ENCODE results near the gene SPAG9. TPM values are rescaled to one million over a fixed set of nuclear protein-coding genes. Genes with fewer than 3 reads are reported as not detected.

SPAG9 gene
- total RNA-seq, 1 experiment from 2014 or later = 77.6 TPM

- TF ChIP-seq FOSL1 (IDR thresholded peaks at IDR 0.05; ENCODE audit: low read depth) = no peak
- TF ChIP-seq ZFX (IDR thresholded peaks at IDR 0.05) = peak; percentile 96
- peak; percentile 46 for TF ChIP-seq POLR2A (IDR thresholded peaks at IDR 0.05; ENCODE audit: borderline replicate concordance, extremely low read depth, insufficient read depth, insufficient read length)
- no peak for TF ChIP-seq EGR1 (IDR thresholded peaks at IDR 0.05; ENCODE audit: low read depth)
- TF ChIP-seq YY1 (IDR thresholded peaks at IDR 0.05; ENCODE audit: extremely low read depth, insufficient replicate concordance, low read depth, low read length) = no peak
Measured at GRCh38 chr17:51166198-51166986, 45.7 kb upstream of the SPAG9 start, which contains the start of gene NME2 (continued).

- Histone ChIP-seq H3K9ac (ENCODE audit: low read length) (peak overlapping the region; percentile 99), H3K27ac (ENCODE audit: low read depth, low read length) (peak overlapping the region; percentile 96), H3K4me2 (ENCODE audit: low read length) (peak overlapping the region; percentile 94), H4K20me1 (ENCODE audit: insufficient read depth) (peaks cover 18% of the 10 kb centered on the region; the same call in 1 of the 2 replicates), H3K9me2 (ENCODE audit: insufficient read depth) (no peaks in the 10 kb centered on the region), H3K4me3 (replicated peaks in 1 of 2; ENCODE audit: low read depth in 1 of 2, low read length in 2 of 2) (peak overlapping the region; percentile 90 to 91), H3K4me1 (ENCODE audit: control insufficient read depth in 1 of 2, insufficient read depth in 2 of 2, low read length in 2 of 2) (peaks cover 13 to 24% of the 10 kb centered on the region in 2 experiments; a peak in 3 of 4 replicates), H2AFZ (ENCODE audit: low read depth, low read length, poor library complexity, severe bottlenecking) (no peak overlapping the region), H3K79me2 (ENCODE audit: insufficient read depth, low read length) (peaks cover 75% of the 10 kb centered on the region), H3K36me3 (ENCODE audit: control insufficient read depth in 1 of 2, insufficient read depth in 2 of 2, low read length in 2 of 2) (peaks cover 52 to 60% of the 10 kb centered on the region in 2 experiments), H3K9me3 (ENCODE audit: control insufficient read depth in 1 of 2, insufficient read depth in 1 of 2, low read depth in 1 of 2, low read length in 2 of 2) (no peaks in the 10 kb centered on the region), H3K27me3 (ENCODE audit: insufficient read depth, low read length) (no peaks in the 10 kb centered on the region)
- POLR2A ChIA-PET = interaction anchor here (1.1 to 2.3 kb wide), 3 partner anchors 12 to 299 kb away, joined by 5 to 9 read pairs (median 5); partner anchors contain the start of genes NME1, SPAG9 and TOB1
- intact Hi-C loops (cut with micrococcal nuclease) = loop anchor here (5.0 kb wide), 1 partner anchor 163 kb away; no protein-coding TSS in a partner anchor
- RAD21 ChIA-PET (ENCODE audit: low non-redundant PET in 1 of 2, low total read pairs in 2 of 2, uncharacterized antibody in 2 of 2, unreplicated experiment in 2 of 2) = no interaction called here
- ATAC-seq (peak; percentile 40), DNase-seq (ENCODE audit: low read depth, low spot score) (no peak)
- TF ChIP-seq POLR2AphosphoS5 (IDR thresholded peaks at IDR 0.05; ENCODE audit: low read depth, low read length) (no peak), POLR2A (IDR thresholded peaks at IDR 0.05; ENCODE audit: borderline replicate concordance, extremely low read depth, insufficient read depth, insufficient read length) (peak; percentile 80)
- BruUV-seq (replicated peaks) = TSS peak; percentile 83
- CTCF ChIA-PET = interaction anchor here (0.7 to 1.7 kb wide), 4 partner anchors 11 to 165 kb away, joined by 3 to 14 read pairs (median 4); partner anchors contain the start of gene NME1
Measured at GRCh38 chr17:51165680-51166197, 45.1 kb upstream of the SPAG9 start.
